ENCODE measurements around the gene C17orf67.

The C17orf67 gene

GRCh38 chr17:56832446-56832845, 1.3 kb downstream of the C17orf67 start:
- ChIA-PET POLR2A (no interaction called here), CTCF (interaction anchor here (0.6 to 2.0 kb wide), 6 partner anchors 8 to 110 kb away, joined by 3 to 22 read pairs (median 4); no protein-coding TSS in a partner anchor)
- DNase-seq (ENCODE audit: low read depth, low spot score) = no peak
- H3K4me3 ChIP-seq (ENCODE audit: low read depth, low read length) = peak overlapping the region; percentile 83
- TF ChIP-seq CTCF (IDR thresholded peaks at IDR 0.05; ENCODE audit: insufficient read depth, low read length, missing control alignments) = no peak

GRCh38 chr17:56831369-56832095, 2.2 kb downstream of the C17orf67 start:
- no peak for TF ChIP-seq CTCF (IDR thresholded peaks at IDR 0.05; ENCODE audit: insufficient read depth, low read length, missing control alignments)
- CTCF ChIA-PET = interaction anchor here (1.5 to 2.0 kb wide), 3 partner anchors 12 to 109 kb away, joined by 3 to 22 read pairs (median 4); no protein-coding TSS in a partner anchor
- H3K4me3 ChIP-seq (ENCODE audit: low read depth, low read length) = no peak overlapping the region
- POLR2A ChIA-PET = no interaction called here
- DNase-seq (ENCODE audit: low read depth, low spot score) = no peak

- DNase-seq (ENCODE audit: low read depth, low spot score) = no peak
- CTCF ChIA-PET = interaction anchor here (2.0 kb wide), 1 partner anchor 11 kb away, joined by 22 read pairs; no protein-coding TSS in a partner anchor
- H3K4me3 ChIP-seq (ENCODE audit: low read depth, low read length) = no peak overlapping the region
- POLR2A ChIA-PET = no interaction called here
- TF ChIP-seq CTCF (IDR thresholded peaks at IDR 0.05; ENCODE audit: insufficient read depth, low read length, missing control alignments) = no peak
Observed at GRCh38 chr17:56830726-56831368, 2.9 kb downstream of the C17orf67 start.

DNA sequence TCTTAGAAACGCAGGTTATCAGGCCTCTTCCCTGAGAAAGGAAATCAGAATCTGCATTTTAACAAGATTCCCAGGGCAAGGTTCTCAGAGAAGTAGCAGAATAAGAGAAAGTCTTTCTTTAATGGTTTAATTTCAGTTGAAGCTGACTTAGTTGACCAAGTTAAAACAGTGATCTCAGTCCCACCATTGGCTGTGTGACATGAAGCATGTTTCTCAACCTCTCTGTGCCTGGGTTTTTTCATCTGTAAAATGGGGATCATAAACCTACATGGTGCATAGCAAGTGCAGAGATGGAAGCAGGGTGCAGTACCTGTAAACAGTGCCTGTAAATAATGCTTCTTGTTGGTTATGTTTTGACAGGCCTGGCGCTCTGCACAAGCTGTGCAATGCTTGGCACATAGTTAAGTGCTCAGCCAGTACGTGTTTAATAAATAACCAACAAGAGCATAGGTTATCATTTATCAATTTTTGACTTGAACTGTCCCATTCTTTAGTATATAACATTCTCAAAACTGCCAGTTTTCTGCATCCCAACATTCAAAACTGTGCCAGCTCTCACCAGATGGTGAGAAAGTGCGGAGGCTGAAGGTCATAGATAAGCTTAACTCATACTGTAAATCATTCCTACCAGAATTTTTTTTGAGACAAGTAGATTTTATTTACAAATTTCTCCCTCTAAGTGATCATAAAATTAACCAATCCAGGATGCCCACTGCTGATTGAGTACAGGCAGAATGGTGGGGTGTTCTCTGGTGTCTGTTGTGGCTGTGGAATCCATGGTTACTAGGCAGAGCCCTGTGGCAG, 6.9 kb downstream of the C17orf67 start:
- no peak for TF ChIP-seq CTCF (IDR thresholded peaks at IDR 0.05; ENCODE audit: insufficient read depth, low read length, missing control alignments)
- ChIA-PET CTCF (interaction anchor here (4.7 to 13.2 kb wide), 2 partner anchors 10 to 116 kb away, joined by 47 to 258 read pairs; no protein-coding TSS in a partner anchor), POLR2A (no interaction called here)
- DNase-seq (ENCODE audit: low read depth, low spot score) = no peak
- no peak overlapping the region for H3K4me3 ChIP-seq (ENCODE audit: low read depth, low read length)

DNA sequence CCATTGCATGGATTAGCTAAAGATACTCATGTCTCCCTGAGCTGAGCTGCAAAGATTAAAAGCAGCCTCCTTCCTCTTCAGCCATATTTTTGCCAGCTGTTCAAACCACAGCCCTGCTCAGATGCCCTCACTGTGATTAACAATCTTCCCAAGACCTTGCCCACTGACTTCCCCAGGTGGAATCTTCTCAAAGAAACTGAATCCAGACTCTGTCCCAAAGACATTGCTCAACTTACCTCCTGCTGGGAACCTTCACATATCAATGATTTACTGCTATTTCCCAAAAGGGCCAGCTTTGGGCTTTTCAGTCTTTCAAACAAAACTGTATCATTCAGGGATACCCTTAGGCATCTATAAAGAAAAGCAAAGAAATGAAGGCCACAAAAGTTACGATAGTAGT, 9.2 kb downstream of the C17orf67 start:
- no peak for TF ChIP-seq CTCF (IDR thresholded peaks at IDR 0.05; ENCODE audit: insufficient read depth, low read length, missing control alignments)
- ChIA-PET CTCF (interaction anchor here (1.0 to 13.2 kb wide), 4 partner anchors 8 to 138 kb away, joined by 3 to 258 read pairs (median 4); no protein-coding TSS in a partner anchor), POLR2A (interaction anchor here (1.0 kb wide), 1 partner anchor 9 kb away, joined by 3 read pairs; the partner anchor contains the start of genes C17orf67 and DGKE)
- no peak overlapping the region for H3K4me3 ChIP-seq (ENCODE audit: low read depth, low read length)
- DNase-seq (ENCODE audit: low read depth, low spot score) = no peak
